Neural cell (in vitro differentiated cells): ENCODE results near the gene ABHD17A. TPM values are rescaled to one million over a fixed set of nuclear protein-coding genes. Genes with fewer than 3 reads are reported as not detected.

Experiments
- H2AFZ ChIP-seq: fragments of 200-600, 300-800 bp; sonication (generic), shearing (Covaris generic); 2 replicates; pipeline ENCODE4 v1.6.0; 2014; ENCODE audit warnings: low read depth, mild to moderate bottlenecking, antibody characterized with exemption, low read length, moderate library complexity
- H3F3A ChIP-seq: fragments of 200-600 bp; shearing (Covaris generic); 2 replicates; pipeline ENCODE4 v1.6.1; 2016; ENCODE audit warnings: mild to moderate bottlenecking, moderate library complexity, mixed read lengths, antibody characterized with exemption, low read length; ENCODE audit not compliant: insufficient read depth, poor library complexity, severe bottlenecking
- H3K27ac ChIP-seq: fragments of 200-600, 300-800 bp; sonication (generic), shearing (Covaris generic); 2 replicates; pipeline ENCODE4 v1.5.1; 2014; ENCODE audit warnings: mild to moderate bottlenecking, low read length, moderate library complexity
- H3K27me3 ChIP-seq: fragments of 300-800, 200-600 bp; sonication (generic), shearing (Covaris generic); 2 replicates; pipeline ENCODE4 v1.6.0; 2014; ENCODE audit warnings: mild to moderate bottlenecking, low read depth, low read length, moderate library complexity; ENCODE audit not compliant: insufficient read depth
- H3K36me3 ChIP-seq: fragments of 300-800, 200-600 bp; sonication (generic), shearing (Covaris generic); 2 replicates; pipeline ENCODE4 v1.5.1; 2014; ENCODE audit warnings: mild to moderate bottlenecking, antibody characterized with exemption, low read length, moderate library complexity; ENCODE audit not compliant: insufficient read depth
- H3K4me2 ChIP-seq: fragments of 300-800, 200-600 bp; sonication (generic), shearing (Covaris generic); 2 replicates; pipeline ENCODE4 v1.6.0; 2014; ENCODE audit warnings: mild to moderate bottlenecking, low read length
- H3K4me3 ChIP-seq: fragments of 300-800, 200-600 bp; sonication (generic), shearing (Covaris generic); 2 replicates; pipeline ENCODE4 v1.5.1; 2014; ENCODE audit warnings: mild to moderate bottlenecking, low read length, moderate library complexity
- H3K79me2 ChIP-seq: fragments of 200-600 bp; shearing (Covaris generic); replicated peaks from 2 replicates; pipeline ENCODE4 v1.6.0; 2014; ENCODE audit warnings: mild to moderate bottlenecking, low read length, moderate library complexity; ENCODE audit not compliant: insufficient read depth
- H3K9ac ChIP-seq: fragments of 300-800, 200-600 bp; sonication (generic), shearing (Covaris generic); 2 replicates; pipeline ENCODE4 v1.6.1; 2016; ENCODE audit warnings: mild to moderate bottlenecking, low read length, mixed read lengths
- H3K9me2 ChIP-seq: fragments of 200-600 bp; shearing (Covaris generic); 2 replicates; pipeline ENCODE4 v1.6.1; 2016; ENCODE audit warnings: mild to moderate bottlenecking, low read length, mixed read lengths; ENCODE audit not compliant: insufficient read depth
- H3K9me3 ChIP-seq: fragments of 200-600, 300-800 bp; sonication (generic), shearing (Covaris generic); 2 replicates; pipeline ENCODE4 v1.6.1; 2016; ENCODE audit warnings: mild to moderate bottlenecking, mixed run types, low read length, moderate library complexity, mixed read lengths
- H4K20me1 ChIP-seq: fragments of 200-600 bp; shearing (Covaris generic); 2 replicates; pipeline ENCODE4 v1.6.1; 2016; ENCODE audit warnings: mild to moderate bottlenecking, mixed run types; ENCODE audit not compliant: insufficient read depth
- EP300 ChIP-seq: fragments of 450-650 bp; conservative IDR thresholded peaks from 2 replicates; pipeline ENCODE4 v1.6.1; 2014; ENCODE audit warnings: antibody characterized with exemption, mild to moderate bottlenecking, moderate library complexity; ENCODE audit not compliant: poor library complexity, severe bottlenecking
- EZH2 ChIP-seq: fragments of 200-600, 300-800 bp; shearing (Covaris generic), sonication (generic); IDR thresholded peaks from 2 replicates; pipeline ENCODE4 v1.6.1; 2014; ENCODE audit warnings: antibody characterized with exemption, low read length, borderline replicate concordance, mild to moderate bottlenecking; ENCODE audit not compliant: insufficient read depth, poor library complexity, severe bottlenecking
- MXI1 ChIP-seq: fragments of 450-650 bp; conservative IDR thresholded peaks from 2 replicates; pipeline ENCODE4 v1.6.1; 2014; ENCODE audit warnings: antibody characterized with exemption, mild to moderate bottlenecking; ENCODE audit not compliant: poor library complexity, severe bottlenecking
- POLR2AphosphoS5 ChIP-seq: IDR thresholded peaks from 2 replicates; pipeline ENCODE4 v1.6.1; 2012
- RAD21 ChIP-seq: fragments of 450-650 bp; conservative IDR thresholded peaks from 2 replicates; pipeline ENCODE4 v1.6.1; 2014; ENCODE audit warnings: antibody characterized with exemption, mild to moderate bottlenecking, moderate library complexity
- SMC3 ChIP-seq: fragments of 450-650 bp; conservative IDR thresholded peaks from 2 replicates; pipeline ENCODE4 v1.6.1; 2014; ENCODE audit warnings: antibody characterized with exemption, mild to moderate bottlenecking, moderate library complexity; ENCODE audit not compliant: poor library complexity
- TAF1 ChIP-seq: IDR thresholded peaks from 2 replicates; pipeline ENCODE4 v1.6.1; 2012; ENCODE audit warnings: low read depth
- polyA plus RNA-seq: library from polyadenylated mRNA; depleted of rRNA; stranded (reverse); fragments of >200 nt; gene quantifications from 2 replicates; pipeline ENCODE4 v1.2.3, GENCODE V29; 2014
- TF ChIP-seq, protein P1 (sequence below): IDR thresholded peaks from 2 replicates; pipeline ENCODE4 v1.6.1; 2012; ENCODE audit warnings: borderline replicate concordance
- TF ChIP-seq, protein P2 (sequence below): fragments of 450-650 bp; IDR thresholded peaks from 2 replicates; pipeline ENCODE4 v1.5.1; 2014; ENCODE audit warnings: antibody characterized with exemption, mild to moderate bottlenecking, moderate library complexity; ENCODE audit not compliant: poor library complexity, severe bottlenecking

ABHD17A gene
- polyA plus RNA-seq, 1 donor from 2014 or later = 116 TPM

DNA sequence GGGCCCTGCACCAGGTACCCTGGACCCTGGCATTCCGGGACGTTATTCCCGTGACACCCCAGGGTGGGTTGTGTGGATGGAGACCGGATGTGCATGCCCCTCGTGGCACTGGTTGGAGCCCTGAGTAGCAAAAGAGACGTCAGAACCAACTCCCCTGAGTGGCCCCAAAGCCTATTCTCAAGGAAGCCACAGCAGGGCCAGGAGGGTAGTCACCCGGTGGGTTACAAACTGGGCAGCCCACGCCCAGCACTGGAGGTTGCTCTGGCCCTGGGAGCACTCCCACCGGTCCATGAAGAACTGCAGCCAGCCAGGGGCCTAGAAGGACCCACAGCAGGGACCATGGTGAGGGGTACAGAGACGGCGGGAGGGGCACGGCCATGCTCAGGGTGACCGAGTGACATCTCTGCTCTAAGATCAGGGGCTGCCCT lies 29.5 kb downstream of the ABHD17A start:
- Histone ChIP-seq H3K27me3 (peaks cover 8% of the 10 kb centered on the region), H3K9me3 (no peaks in the 10 kb centered on the region), H3K36me3 (no peaks in the 10 kb centered on the region), H3F3A (no peaks in the 10 kb centered on the region), H3K4me2 (no peak overlapping the region), H3K9ac (no peak overlapping the region), H4K20me1 (no peaks in the 10 kb centered on the region), H2AFZ (no peak overlapping the region), H3K79me2 (no peaks in the 10 kb centered on the region), H3K4me3 (no peak overlapping the region), H3K9me2 (no peaks in the 10 kb centered on the region), H3K27ac (no peak overlapping the region)
- TF ChIP-seq EP300 (no peak), MXI1 (no peak), SMC3 (no peak), EZH2 (no peak), TAF1 (no peak)

DNA sequence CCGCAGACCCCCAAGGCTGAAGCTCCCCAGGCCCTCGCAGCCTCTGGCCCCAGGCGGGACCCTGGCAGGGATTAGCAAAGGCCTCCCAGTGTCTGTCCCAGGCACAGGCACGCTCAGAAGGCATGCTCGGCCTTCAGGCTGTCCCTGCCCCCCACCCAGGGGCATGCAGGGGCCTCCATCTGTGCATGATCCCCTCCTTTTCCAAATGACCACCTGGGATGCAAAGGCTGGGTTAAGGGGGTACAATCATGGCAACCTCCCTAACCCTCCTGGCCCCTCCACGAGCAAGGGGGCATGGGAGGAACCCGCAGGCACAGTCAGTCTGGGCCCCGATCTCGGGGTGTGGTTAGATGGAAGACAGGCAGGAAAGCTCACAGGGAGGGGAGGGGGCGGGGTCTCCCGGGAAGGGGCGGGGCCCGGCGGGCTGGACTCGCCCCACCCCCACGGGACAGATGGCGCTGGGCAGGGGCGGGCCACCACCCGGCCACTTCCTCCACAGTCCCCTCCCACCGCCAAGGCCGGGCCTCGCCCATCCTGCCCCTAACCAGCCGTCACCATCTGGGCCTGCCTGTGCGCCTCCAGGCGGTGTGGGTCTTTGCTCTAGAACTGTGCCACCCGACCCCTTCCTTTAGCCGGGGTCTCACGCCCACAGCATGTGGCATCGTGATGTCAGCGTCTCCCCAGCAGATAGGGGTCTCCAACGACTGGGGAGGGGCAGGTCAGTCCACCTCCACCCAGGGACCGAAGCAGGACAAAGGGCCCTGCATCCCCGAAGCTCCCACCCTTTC lies 30.1 kb downstream of the ABHD17A start:
- H4K20me1 ChIP-seq = no peaks in the 10 kb centered on the region
- no peak overlapping the region for H3K27ac ChIP-seq
- no peak overlapping the region for H3K9ac ChIP-seq
- H3K4me3 ChIP-seq = no peak overlapping the region
- H3K27me3 ChIP-seq = peaks cover 2% of the 10 kb centered on the region
- H3K4me2 ChIP-seq = no peak overlapping the region
- H3K9me3 ChIP-seq = no peaks in the 10 kb centered on the region
- H3K79me2 ChIP-seq = no peaks in the 10 kb centered on the region
- H2AFZ ChIP-seq = no peak overlapping the region
- no peaks in the 10 kb centered on the region for H3K36me3 ChIP-seq
- TF ChIP-seq SMC3 (no peak), POLR2AphosphoS5 (no peak), EZH2 (no peak), EP300 (no peak), RAD21 (no peak), MXI1 (no peak), TAF1 (no peak)
- TF ChIP-seq, protein P1, sequence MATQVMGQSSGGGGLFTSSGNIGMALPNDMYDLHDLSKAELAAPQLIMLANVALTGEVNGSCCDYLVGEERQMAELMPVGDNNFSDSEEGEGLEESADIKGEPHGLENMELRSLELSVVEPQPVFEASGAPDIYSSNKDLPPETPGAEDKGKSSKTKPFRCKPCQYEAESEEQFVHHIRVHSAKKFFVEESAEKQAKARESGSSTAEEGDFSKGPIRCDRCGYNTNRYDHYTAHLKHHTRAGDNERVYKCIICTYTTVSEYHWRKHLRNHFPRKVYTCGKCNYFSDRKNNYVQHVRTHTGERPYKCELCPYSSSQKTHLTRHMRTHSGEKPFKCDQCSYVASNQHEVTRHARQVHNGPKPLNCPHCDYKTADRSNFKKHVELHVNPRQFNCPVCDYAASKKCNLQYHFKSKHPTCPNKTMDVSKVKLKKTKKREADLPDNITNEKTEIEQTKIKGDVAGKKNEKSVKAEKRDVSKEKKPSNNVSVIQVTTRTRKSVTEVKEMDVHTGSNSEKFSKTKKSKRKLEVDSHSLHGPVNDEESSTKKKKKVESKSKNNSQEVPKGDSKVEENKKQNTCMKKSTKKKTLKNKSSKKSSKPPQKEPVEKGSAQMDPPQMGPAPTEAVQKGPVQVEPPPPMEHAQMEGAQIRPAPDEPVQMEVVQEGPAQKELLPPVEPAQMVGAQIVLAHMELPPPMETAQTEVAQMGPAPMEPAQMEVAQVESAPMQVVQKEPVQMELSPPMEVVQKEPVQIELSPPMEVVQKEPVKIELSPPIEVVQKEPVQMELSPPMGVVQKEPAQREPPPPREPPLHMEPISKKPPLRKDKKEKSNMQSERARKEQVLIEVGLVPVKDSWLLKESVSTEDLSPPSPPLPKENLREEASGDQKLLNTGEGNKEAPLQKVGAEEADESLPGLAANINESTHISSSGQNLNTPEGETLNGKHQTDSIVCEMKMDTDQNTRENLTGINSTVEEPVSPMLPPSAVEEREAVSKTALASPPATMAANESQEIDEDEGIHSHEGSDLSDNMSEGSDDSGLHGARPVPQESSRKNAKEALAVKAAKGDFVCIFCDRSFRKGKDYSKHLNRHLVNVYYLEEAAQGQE = no peak
- TF ChIP-seq, protein P2, sequence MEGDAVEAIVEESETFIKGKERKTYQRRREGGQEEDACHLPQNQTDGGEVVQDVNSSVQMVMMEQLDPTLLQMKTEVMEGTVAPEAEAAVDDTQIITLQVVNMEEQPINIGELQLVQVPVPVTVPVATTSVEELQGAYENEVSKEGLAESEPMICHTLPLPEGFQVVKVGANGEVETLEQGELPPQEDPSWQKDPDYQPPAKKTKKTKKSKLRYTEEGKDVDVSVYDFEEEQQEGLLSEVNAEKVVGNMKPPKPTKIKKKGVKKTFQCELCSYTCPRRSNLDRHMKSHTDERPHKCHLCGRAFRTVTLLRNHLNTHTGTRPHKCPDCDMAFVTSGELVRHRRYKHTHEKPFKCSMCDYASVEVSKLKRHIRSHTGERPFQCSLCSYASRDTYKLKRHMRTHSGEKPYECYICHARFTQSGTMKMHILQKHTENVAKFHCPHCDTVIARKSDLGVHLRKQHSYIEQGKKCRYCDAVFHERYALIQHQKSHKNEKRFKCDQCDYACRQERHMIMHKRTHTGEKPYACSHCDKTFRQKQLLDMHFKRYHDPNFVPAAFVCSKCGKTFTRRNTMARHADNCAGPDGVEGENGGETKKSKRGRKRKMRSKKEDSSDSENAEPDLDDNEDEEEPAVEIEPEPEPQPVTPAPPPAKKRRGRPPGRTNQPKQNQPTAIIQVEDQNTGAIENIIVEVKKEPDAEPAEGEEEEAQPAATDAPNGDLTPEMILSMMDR = no peak
- H3F3A ChIP-seq = no peaks in the 10 kb centered on the region
- H3K9me2 ChIP-seq = no peaks in the 10 kb centered on the region
